Kidney (tissue), 14 donors: ENCODE data around the gene PPP1R16B. TPM values are rescaled to one million over a fixed set of nuclear protein-coding genes. Genes with fewer than 3 reads are reported as not detected.

Source experiments
- DNase-seq, 5 donors: peaks; one replicate each; pipeline ENCODE4 v3.0.0-alpha.2; 2013 to 2020
- FAIRE-seq: peaks from 2 replicates; lab custom pipeline; 2012; peaks lifted over from hg19 to GRCh38; lab: Jason Lieb, UNC
- H3K27ac ChIP-seq, 2 donors: one replicate each; pipeline ENCODE4 v1.7.0; 2013; ENCODE audit warnings: low read depth in 2 of 2, low read length in 2 of 2, inconsistent platforms in 1 of 2
- H3K27me3 ChIP-seq: one replicate; pipeline ENCODE4 v1.7.1; 2013; ENCODE audit warnings: low read length, inconsistent platforms; ENCODE audit not compliant: control insufficient read depth, insufficient read depth
- H3K36me3 ChIP-seq, 3 donors: one replicate each; pipeline versions ENCODE4 v1.7.0 to v1.7.1; 2013; ENCODE audit warnings: low read length in 3 of 3, control low read depth in 1 of 3, inconsistent platforms in 1 of 3; ENCODE audit not compliant: insufficient read depth in 3 of 3, control insufficient read depth in 2 of 3
- H3K4me1 ChIP-seq, 3 donors: one replicate each; pipeline versions ENCODE4 v1.7.0 to v1.7.1; 2013; ENCODE audit warnings: low read length in 3 of 3, inconsistent platforms in 1 of 3, low read depth in 1 of 3; ENCODE audit not compliant: control insufficient read depth in 2 of 3, insufficient read depth in 2 of 3
- H3K4me3 ChIP-seq, 3 donors: one replicate each; pipeline versions ENCODE4 v1.7.0 to v1.8.1; 2013; ENCODE audit warnings: low read length in 3 of 3, control low read depth in 1 of 3, inconsistent platforms in 1 of 3
- H3K9ac ChIP-seq, 3 donors: one replicate each; pipeline versions ENCODE4 v1.7.0 to v1.7.1; 2013; ENCODE audit warnings: low read length in 3 of 3, control low read depth in 1 of 3, inconsistent platforms in 1 of 3
- H3K9me3 ChIP-seq, 3 donors: one replicate each; pipeline versions ENCODE4 v1.7.0 to v1.7.1; 2013; ENCODE audit warnings: low read length in 3 of 3, control low read depth in 1 of 3, inconsistent platforms in 1 of 3; ENCODE audit not compliant: control insufficient read depth in 2 of 3, insufficient read depth in 1 of 3
- intact Hi-C: fragments of 100-400 bp; cut with DNase I; formaldehyde crosslinking; loops from one replicate; pipeline ENCODE4 v1.11.1; 2022
- polyA plus RNA-seq: library from polyadenylated mRNA; stranded (reverse); fragments of 350-450 nt; fragmentation: Illumina TruSeq; extraction: RNeasy Lipid Tissue Mini Kit (QIAGEN cat#74804); gene quantifications from one replicate; pipeline ENCODE4 v1.2.3, GENCODE V29; 2014; ENCODE audit warnings: low read depth, low replicate concordance; ENCODE audit not compliant: insufficient read depth
- total RNA-seq: library from RNA; stranded (reverse); fragmentation: NEBNext Ultra II Directional; extraction: Animal tissue kit (Norgen Biotek cat#: 25700); gene quantifications from one replicate; pipeline ENCODE4 v1.2.1, GENCODE V29; 2021
- TF ChIP-seq, protein P1 (sequence below): IDR thresholded peaks from 3 replicates; pipeline ENCODE4 v1.5.1; 2012; ENCODE audit warnings: mild to moderate bottlenecking, moderate library complexity, borderline replicate concordance; ENCODE audit not compliant: insufficient read depth; ENCODE audit errors: extremely low read depth
- donor health status: control.
- donor health status: control.
- donor health status: control.
- donor health status: control.
- donor health status: control.
- donor health status: DM: yes; HTN: yes; CAD: no.
- donor health status: Normal renal cell carcinoma (clear cell type).

The PPP1R16B gene
- total and polyA plus RNA-seq, 2 donors from 2014 or later, result 11.5 to 29.4 TPM

- FAIRE-seq (no peak), DNase-seq (no peak)
- Histone ChIP-seq H3K9me3 (no peaks in the 10 kb centered on the region), H3K4me1 (peaks cover 0 to 5% (median 0%) of the 10 kb centered on the region in 3 donors), H3K36me3 (no peaks in the 10 kb centered on the region), H3K27me3 (no peaks in the 10 kb centered on the region), H3K27ac (no peak overlapping the region), H3K9ac (no peak overlapping the region), H3K4me3 (no peak overlapping the region)
- intact Hi-C loops, result no loop called here
- TF ChIP-seq, protein P1, sequence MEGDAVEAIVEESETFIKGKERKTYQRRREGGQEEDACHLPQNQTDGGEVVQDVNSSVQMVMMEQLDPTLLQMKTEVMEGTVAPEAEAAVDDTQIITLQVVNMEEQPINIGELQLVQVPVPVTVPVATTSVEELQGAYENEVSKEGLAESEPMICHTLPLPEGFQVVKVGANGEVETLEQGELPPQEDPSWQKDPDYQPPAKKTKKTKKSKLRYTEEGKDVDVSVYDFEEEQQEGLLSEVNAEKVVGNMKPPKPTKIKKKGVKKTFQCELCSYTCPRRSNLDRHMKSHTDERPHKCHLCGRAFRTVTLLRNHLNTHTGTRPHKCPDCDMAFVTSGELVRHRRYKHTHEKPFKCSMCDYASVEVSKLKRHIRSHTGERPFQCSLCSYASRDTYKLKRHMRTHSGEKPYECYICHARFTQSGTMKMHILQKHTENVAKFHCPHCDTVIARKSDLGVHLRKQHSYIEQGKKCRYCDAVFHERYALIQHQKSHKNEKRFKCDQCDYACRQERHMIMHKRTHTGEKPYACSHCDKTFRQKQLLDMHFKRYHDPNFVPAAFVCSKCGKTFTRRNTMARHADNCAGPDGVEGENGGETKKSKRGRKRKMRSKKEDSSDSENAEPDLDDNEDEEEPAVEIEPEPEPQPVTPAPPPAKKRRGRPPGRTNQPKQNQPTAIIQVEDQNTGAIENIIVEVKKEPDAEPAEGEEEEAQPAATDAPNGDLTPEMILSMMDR, result no peak
Observed at GRCh38 chr20:38800882-38801281, 4.6 kb upstream of the PPP1R16B start.

GRCh38 chr20:38804221-38804620 lies 1.3 kb upstream of the PPP1R16B start:
- H3K27ac ChIP-seq, result peak overlapping the region; percentile 11 to 77
- H3K36me3 ChIP-seq, result no peaks in the 10 kb centered on the region
- no peak overlapping the region for H3K9ac ChIP-seq
- peaks cover 0 to 19% (median 7%) of the 10 kb centered on the region in 3 donors for H3K4me1 ChIP-seq
- H3K9me3 ChIP-seq, result no peaks in the 10 kb centered on the region
- peaks cover 5% of the 10 kb centered on the region for H3K27me3 ChIP-seq
- FAIRE-seq (no peak), DNase-seq (no peak)
- H3K4me3 ChIP-seq, result no peak overlapping the region
- TF ChIP-seq, protein P1, result no peak
- intact Hi-C loops, result no loop called here

- Histone ChIP-seq H3K36me3 (no peaks in the 10 kb centered on the region), H3K27ac (peak overlapping the region; percentile 33 to 77), H3K9ac (no peak overlapping the region), H3K4me3 (peak overlapping the region in 1 of 3 donors; percentile 67), H3K4me1 (peaks cover 0 to 21% (median 11%) of the 10 kb centered on the region in 3 donors), H3K9me3 (no peaks in the 10 kb centered on the region), H3K27me3 (peaks cover 5% of the 10 kb centered on the region)
- intact Hi-C loops, result no loop called here
- FAIRE-seq, result no peak
- TF ChIP-seq, protein P1, result no peak
- DNase-seq, result peak in 3 of 5 donors; percentile 26 to 81 (median 46)
Observed at GRCh38 chr20:38804682-38805501, 605 bp upstream of the PPP1R16B start.
